Mesendoderm (in vitro differentiated cells): ENCODE results near the gene PDE4D.

ENCODE experiments used
- DNase-seq: peaks from one replicate; pipeline ENCODE4 v3.0.0; 2013
- H2AK5ac ChIP-seq: 2 replicates; pipeline ENCODE4 v1.6.1; 2013; ENCODE audit warnings: low read length, inconsistent platforms
- H2BK120ac ChIP-seq: 2 replicates; pipeline ENCODE4 v1.6.1; 2013; ENCODE audit warnings: low read depth, mild to moderate bottlenecking, low read length, moderate library complexity, mixed read lengths
- H2BK15ac ChIP-seq: replicated peaks from 2 replicates; pipeline ENCODE4 v1.6.1; 2013; ENCODE audit warnings: low read depth, mild to moderate bottlenecking, moderate library complexity
- H2BK5ac ChIP-seq: 2 replicates; pipeline ENCODE4 v1.6.1; 2013; ENCODE audit warnings: low read length, inconsistent platforms
- H3K18ac ChIP-seq: 2 replicates; pipeline ENCODE4 v1.6.1; 2013; ENCODE audit warnings: mild to moderate bottlenecking, low read length, mixed read lengths
- H3K23ac ChIP-seq: one replicate; pipeline ENCODE4 v1.6.1; 2013; ENCODE audit warnings: low read length
- H3K27ac ChIP-seq: 2 replicates; pipeline ENCODE4 v1.5.1; 2013; ENCODE audit warnings: low read depth, mild to moderate bottlenecking, inconsistent platforms, low read length, moderate library complexity
- H3K27me3 ChIP-seq: 2 replicates; pipeline ENCODE4 v1.6.1; 2013; ENCODE audit warnings: low read length, control low read depth, mild to moderate bottlenecking, inconsistent platforms; ENCODE audit not compliant: insufficient read depth, poor library complexity
- H3K36me3 ChIP-seq: 2 replicates; pipeline ENCODE4 v1.6.1; 2013; ENCODE audit warnings: low read length, inconsistent platforms; ENCODE audit not compliant: control insufficient read depth, insufficient read depth
- H3K4ac ChIP-seq: one replicate; pipeline ENCODE4 v1.6.1; 2013; ENCODE audit warnings: low read depth, mild to moderate bottlenecking, low read length, moderate library complexity
- H3K4me1 ChIP-seq: 2 replicates; pipeline ENCODE4 v1.6.1; 2013; ENCODE audit warnings: low read depth, low read length, inconsistent platforms; ENCODE audit not compliant: control insufficient read depth
- H3K4me2 ChIP-seq: 2 replicates; pipeline ENCODE4 v1.6.1; 2013; ENCODE audit warnings: low read length
- H3K4me3 ChIP-seq: 2 replicates; pipeline ENCODE4 v1.5.1; 2013; ENCODE audit warnings: mild to moderate bottlenecking, low read length
- H3K56ac ChIP-seq: one replicate; pipeline ENCODE4 v1.6.1; 2013; ENCODE audit warnings: low read length
- H3K79me1 ChIP-seq: 2 replicates; pipeline ENCODE4 v1.6.1; 2013; ENCODE audit warnings: low read length, inconsistent platforms
- H3K79me2 ChIP-seq: 2 replicates; pipeline ENCODE4 v1.6.1; 2013; ENCODE audit warnings: mild to moderate bottlenecking, low read length; ENCODE audit not compliant: control insufficient read depth, insufficient read depth
- H3K9ac ChIP-seq: 2 replicates; pipeline ENCODE4 v1.6.1; 2013; ENCODE audit warnings: low read length, inconsistent platforms
- H4K5ac ChIP-seq: one replicate; pipeline ENCODE4 v1.6.1; 2013; ENCODE audit warnings: low read length
- H4K8ac ChIP-seq: one replicate; pipeline ENCODE4 v1.6.1; 2013; ENCODE audit warnings: low read depth, mild to moderate bottlenecking, control low read depth, low read length, moderate library complexity
- WGBS: extraction: QIAGEN DNeasy Blood & Tissue Kit; methylation state at CpG from one replicate; pipeline ENCODE4 v1.1.7; 2013; ENCODE audit warnings: low lambda C conversion rate, missing lambda C conversion rate; ENCODE audit not compliant: insufficient coverage; ENCODE audit errors: extremely low coverage; 5-methylcytosine and 5-hydroxymethylcytosine counted together

PDE4D gene

DNA sequence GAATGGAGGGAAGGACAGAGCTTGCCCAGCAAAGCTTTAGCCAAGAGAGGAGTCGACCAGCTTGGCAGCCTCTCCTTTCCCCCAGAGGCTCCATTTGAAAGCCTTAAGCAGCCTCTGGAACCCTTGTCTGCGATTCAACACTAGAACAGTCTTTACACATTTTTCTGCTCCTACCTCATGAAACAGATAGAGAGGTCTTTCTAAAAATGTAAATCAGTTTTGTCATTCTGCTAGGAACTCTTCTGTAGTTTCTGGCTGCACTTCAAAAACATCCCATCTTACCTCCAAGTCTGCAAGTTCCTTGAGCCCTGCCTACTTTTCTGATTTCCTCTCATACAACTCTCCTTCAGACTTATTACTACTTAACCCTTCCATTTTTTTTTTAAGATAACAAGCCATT lies 70.1 kb downstream of the PDE4D start:
- Histone ChIP-seq H2AK5ac (no peak overlapping the region), H2BK15ac (no peak overlapping the region), H3K9ac (no peak overlapping the region), H3K27me3 (no peaks in the 10 kb centered on the region), H3K18ac (no peak overlapping the region), H2BK120ac (no peak overlapping the region), H3K79me2 (no peaks in the 10 kb centered on the region), H3K4me2 (no peak overlapping the region), H3K79me1 (no peaks in the 10 kb centered on the region), H4K5ac (no peak overlapping the region), H3K36me3 (no peaks in the 10 kb centered on the region), H3K4ac (no peak overlapping the region), H2BK5ac (no peak overlapping the region), H3K23ac (no peak overlapping the region), H3K27ac (no peak overlapping the region), H3K4me3 (no peak overlapping the region), H3K4me1 (no peaks in the 10 kb centered on the region), H4K8ac (no peak overlapping the region), H3K56ac (no peak overlapping the region)
- DNase-seq: no peak
- WGBS: no CpG with 5 or more reads among the region's 2 CpGs

DNA sequence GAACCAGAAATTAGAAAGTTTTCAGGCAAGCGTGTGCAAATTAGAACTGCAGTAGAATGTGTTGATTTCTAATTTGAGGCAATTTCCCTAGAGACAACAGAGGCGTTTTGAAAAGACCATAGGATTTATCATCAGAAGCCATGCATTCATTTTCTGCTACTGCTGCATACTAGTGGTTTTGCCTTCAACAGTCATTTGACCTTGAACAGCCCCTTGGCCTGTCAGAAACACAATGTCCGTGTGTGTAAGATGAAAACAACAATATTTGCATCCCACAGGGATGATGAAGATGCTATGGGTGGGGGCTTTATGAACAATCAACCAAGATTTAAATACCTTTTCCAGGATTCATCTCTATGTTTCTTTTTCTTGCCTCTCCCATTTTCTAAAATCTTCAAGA lies 73.7 kb downstream of the PDE4D start:
- Histone ChIP-seq H2AK5ac (no peak overlapping the region), H3K9ac (no peak overlapping the region), H2BK5ac (no peak overlapping the region), H2BK120ac (no peak overlapping the region), H3K36me3 (no peaks in the 10 kb centered on the region), H3K4me1 (no peaks in the 10 kb centered on the region), H2BK15ac (no peak overlapping the region), H3K79me2 (no peaks in the 10 kb centered on the region), H4K5ac (no peak overlapping the region), H3K4ac (no peak overlapping the region), H4K8ac (no peak overlapping the region), H3K56ac (no peak overlapping the region), H3K18ac (no peak overlapping the region), H3K4me2 (no peak overlapping the region), H3K4me3 (no peak overlapping the region), H3K27ac (no peak overlapping the region), H3K27me3 (no peaks in the 10 kb centered on the region), H3K79me1 (no peaks in the 10 kb centered on the region), H3K23ac (no peak overlapping the region)
- WGBS: no CpG with 5 or more reads among the region's 3 CpGs
- no peak for DNase-seq

DNA sequence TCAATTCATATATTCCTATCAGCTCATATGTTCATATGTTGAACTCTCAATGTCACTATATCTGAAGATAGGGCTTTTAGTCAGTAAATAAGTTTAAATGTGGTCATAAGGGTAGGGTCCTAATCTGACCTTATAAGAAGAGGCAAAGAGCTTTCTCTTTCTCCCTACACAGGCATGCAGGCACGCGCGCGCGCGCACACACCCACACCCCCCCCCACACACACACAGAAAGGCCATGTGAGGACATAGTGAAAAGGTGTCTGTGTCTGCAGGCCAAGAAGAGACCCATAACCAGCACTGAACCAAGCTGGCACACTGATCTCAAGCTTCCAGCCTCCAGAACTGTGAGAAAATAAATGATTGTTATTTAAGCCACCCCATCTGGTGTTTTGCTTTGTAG lies 76.0 kb downstream of the PDE4D start:
- Histone ChIP-seq H3K79me1 (no peaks in the 10 kb centered on the region), H3K9ac (no peak overlapping the region), H3K4ac (no peak overlapping the region), H3K27ac (no peak overlapping the region), H3K23ac (no peak overlapping the region), H3K36me3 (no peaks in the 10 kb centered on the region), H3K56ac (no peak overlapping the region), H3K18ac (no peak overlapping the region), H2BK15ac (no peak overlapping the region), H3K4me1 (no peaks in the 10 kb centered on the region), H2AK5ac (no peak overlapping the region), H4K8ac (no peak overlapping the region), H3K27me3 (no peaks in the 10 kb centered on the region), H3K79me2 (no peaks in the 10 kb centered on the region), H2BK5ac (no peak overlapping the region), H3K4me3 (no peak overlapping the region), H4K5ac (no peak overlapping the region), H2BK120ac (no peak overlapping the region), H3K4me2 (no peak overlapping the region)
- DNase-seq: no peak
- no CpG with 5 or more reads among the region's 6 CpGs for WGBS

DNA sequence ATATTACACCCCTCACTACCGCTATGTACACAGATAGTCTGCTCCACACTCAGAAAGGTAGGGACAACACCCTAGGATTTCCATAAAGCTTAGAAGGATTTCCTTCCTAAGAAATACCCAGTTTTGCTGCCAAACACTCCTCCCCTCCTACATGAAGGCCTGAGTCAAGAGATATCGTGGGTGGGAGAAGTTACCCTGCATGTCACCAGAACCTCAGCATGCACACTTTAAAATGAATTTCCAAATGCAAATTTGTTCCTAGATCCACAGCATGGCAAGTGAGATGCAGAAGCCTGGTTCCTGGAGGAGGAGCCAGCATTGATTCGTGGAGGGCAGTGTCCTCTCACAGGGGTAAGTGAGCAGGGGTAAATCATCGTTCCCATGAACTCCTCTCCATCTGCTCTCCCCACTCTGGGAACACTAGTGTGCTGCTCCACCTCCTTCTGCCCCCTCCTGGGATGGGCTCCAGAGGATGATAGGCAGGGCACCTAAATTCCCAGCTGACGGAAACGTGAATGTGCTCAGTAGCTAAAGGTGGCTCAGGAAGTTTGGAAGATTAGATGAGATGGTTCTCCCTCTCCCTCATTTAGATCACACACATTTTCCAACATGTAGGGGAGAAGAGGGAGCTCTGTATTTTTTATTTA lies 76.7 kb downstream of the PDE4D start:
- no peak overlapping the region for H2BK15ac ChIP-seq
- H2BK5ac ChIP-seq: no peak overlapping the region
- H3K4ac ChIP-seq: no peak overlapping the region
- H3K36me3 ChIP-seq: no peaks in the 10 kb centered on the region
- H4K8ac ChIP-seq: no peak overlapping the region
- H3K4me2 ChIP-seq: no peak overlapping the region
- no peak overlapping the region for H4K5ac ChIP-seq
- H3K27ac ChIP-seq: no peak overlapping the region
- WGBS: no CpG with 5 or more reads among the region's 6 CpGs
- no peaks in the 10 kb centered on the region for H3K79me1 ChIP-seq
- no peak overlapping the region for H3K9ac ChIP-seq
- H3K23ac ChIP-seq: no peak overlapping the region
- no peak overlapping the region for H3K18ac ChIP-seq
- no peaks in the 10 kb centered on the region for H3K79me2 ChIP-seq
- no peak overlapping the region for H3K4me3 ChIP-seq
- no peaks in the 10 kb centered on the region for H3K27me3 ChIP-seq
- H3K4me1 ChIP-seq: no peaks in the 10 kb centered on the region
- H3K56ac ChIP-seq: no peak overlapping the region
- H2AK5ac ChIP-seq: no peak overlapping the region
- DNase-seq: no peak
- no peak overlapping the region for H2BK120ac ChIP-seq

DNA sequence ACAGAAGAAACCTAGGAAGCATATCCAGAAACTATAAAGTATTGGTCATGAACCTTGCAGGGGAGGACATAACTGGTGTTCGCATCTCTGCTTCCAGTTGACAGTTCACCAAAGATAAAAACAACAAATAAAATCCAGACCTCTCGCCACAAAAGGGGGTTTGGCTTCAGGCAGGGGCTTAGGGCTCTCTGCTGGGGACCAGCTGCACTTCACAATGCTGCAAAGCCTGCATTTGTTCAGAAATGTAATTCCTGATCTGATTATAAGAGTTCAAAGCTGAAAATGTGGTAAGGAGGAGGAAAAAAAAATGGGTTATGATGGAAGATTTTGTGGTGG lies 79.0 kb downstream of the PDE4D start:
- Histone ChIP-seq H3K4ac (no peak overlapping the region), H3K23ac (no peak overlapping the region), H4K5ac (no peak overlapping the region), H2BK120ac (no peak overlapping the region), H3K4me2 (no peak overlapping the region), H3K27ac (no peak overlapping the region), H2BK15ac (no peak overlapping the region), H4K8ac (no peak overlapping the region), H3K79me1 (no peaks in the 10 kb centered on the region), H3K4me1 (no peaks in the 10 kb centered on the region), H3K4me3 (no peak overlapping the region), H3K9ac (no peak overlapping the region), H3K36me3 (no peaks in the 10 kb centered on the region), H2AK5ac (no peak overlapping the region), H2BK5ac (no peak overlapping the region), H3K79me2 (no peaks in the 10 kb centered on the region), H3K27me3 (no peaks in the 10 kb centered on the region), H3K56ac (no peak overlapping the region), H3K18ac (no peak overlapping the region)
- no CpG with 5 or more reads among the region's 2 CpGs for WGBS
- DNase-seq: no peak

DNA sequence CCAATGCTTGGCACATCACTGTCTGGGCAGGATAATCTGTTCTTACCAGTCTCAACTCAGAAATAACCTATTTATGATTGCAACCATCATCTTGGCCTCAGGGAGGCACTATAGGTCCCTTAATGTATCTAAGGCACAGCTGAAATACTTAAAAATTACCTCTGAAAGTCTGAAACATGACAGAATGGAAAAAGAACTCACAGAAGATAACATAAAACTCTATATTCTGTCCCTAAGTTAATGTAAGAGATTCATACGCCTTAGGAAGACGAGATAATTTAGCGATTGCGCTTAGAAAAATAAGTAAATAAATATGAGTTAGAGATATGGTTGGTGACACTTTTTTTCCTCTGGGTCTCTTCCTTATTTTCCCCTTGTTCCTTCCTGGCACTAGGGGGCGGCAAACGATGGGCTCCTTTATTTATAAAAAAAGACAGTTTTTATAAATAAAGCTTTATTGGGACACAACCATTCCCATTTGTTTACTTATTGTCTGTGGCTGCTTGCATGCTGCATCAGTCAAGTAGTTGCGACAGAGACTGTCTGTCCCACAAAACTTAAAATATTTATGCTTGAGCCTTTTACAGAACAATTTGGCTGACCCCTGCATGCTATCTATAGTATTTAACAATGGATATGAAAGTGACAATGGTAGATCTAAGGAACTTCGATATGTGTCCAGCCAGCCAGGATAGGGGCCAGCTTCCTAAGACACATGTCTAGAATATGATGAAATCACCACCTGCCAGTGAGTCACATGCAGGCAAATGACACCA lies 79.6 kb downstream of the PDE4D start:
- peak; percentile 80 for DNase-seq
- Histone ChIP-seq H3K4me1 (no peaks in the 10 kb centered on the region), H3K23ac (no peak overlapping the region), H2BK120ac (no peak overlapping the region), H2BK15ac (no peak overlapping the region), H2AK5ac (no peak overlapping the region), H3K79me1 (no peaks in the 10 kb centered on the region), H3K79me2 (no peaks in the 10 kb centered on the region), H4K5ac (no peak overlapping the region), H3K27me3 (no peaks in the 10 kb centered on the region), H3K4me3 (no peak overlapping the region), H3K4me2 (no peak overlapping the region), H3K56ac (no peak overlapping the region), H3K27ac (no peak overlapping the region), H3K4ac (no peak overlapping the region), H3K18ac (no peak overlapping the region), H3K36me3 (no peaks in the 10 kb centered on the region), H4K8ac (no peak overlapping the region), H3K9ac (no peak overlapping the region), H2BK5ac (no peak overlapping the region)
- WGBS: no CpG with 5 or more reads among the region's 8 CpGs
